Subcutaneous adipose tissue (tissue), 4 donors: Measurements from ENCODE around the gene ATP6V1G2. TPM values are rescaled to one million over a fixed set of nuclear protein-coding genes. Genes with fewer than 3 reads are reported as not detected.

Experiments used
- total RNA-seq, 4 donors: library from RNA; depleted of rRNA; stranded (reverse); fragments of >200 nt; gene quantifications; one replicate each; pipeline ENCODE4 v1.1.0, GENCODE V29; 2016
- TF ChIP-seq, protein P1 (sequence below): fragments of 450-650 bp; IDR thresholded peaks from one replicate; pipeline ENCODE4 v1.5.1; 2016; ENCODE audit warnings: low read depth, mild to moderate bottlenecking, control low read depth, antibody characterized with exemption, moderate library complexity

ATP6V1G2 gene
- total RNA-seq: 1 to 10 TPM in 1 of 4 donors, under 1 TPM in 1, not detected in 2; 0.68 to 1.5 TPM

DNA sequence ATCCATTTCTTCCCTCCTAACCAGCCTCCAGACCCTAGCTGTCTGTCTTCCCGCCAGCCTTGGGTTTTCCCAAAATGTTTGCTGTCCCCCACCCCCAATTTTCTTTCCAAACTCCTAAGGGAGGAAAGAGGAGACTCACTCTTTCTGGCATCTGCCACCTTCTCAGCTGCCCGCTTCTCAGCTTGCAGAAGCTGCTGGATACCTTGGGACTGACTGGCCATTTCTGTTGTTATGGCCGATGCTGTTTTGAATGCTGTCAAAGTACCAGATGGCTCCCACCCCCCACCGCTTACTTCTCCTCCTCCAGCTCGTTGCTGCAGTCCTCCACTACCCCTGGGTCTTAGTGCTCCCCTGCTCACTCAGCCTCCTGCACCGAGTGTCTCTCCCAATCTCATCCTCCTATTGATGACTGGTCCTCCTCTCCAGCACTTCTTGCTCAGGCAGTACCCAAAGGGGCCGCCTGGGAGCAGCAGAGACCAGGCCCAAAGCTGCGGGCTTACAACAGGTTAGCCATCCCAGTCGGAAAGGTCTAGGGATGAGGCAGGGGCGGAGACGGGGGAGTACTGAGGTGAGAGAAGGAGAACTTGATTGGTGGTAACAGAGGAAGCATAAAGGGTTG is at the start of gene ATP6V1G2:
Gene ATP6V1G2 (minus strand): TSS at position 270 of the 619 bp plus-strand sequence. CDS start 49 bp downstream, at position 221.
- TF ChIP-seq, protein P1, sequence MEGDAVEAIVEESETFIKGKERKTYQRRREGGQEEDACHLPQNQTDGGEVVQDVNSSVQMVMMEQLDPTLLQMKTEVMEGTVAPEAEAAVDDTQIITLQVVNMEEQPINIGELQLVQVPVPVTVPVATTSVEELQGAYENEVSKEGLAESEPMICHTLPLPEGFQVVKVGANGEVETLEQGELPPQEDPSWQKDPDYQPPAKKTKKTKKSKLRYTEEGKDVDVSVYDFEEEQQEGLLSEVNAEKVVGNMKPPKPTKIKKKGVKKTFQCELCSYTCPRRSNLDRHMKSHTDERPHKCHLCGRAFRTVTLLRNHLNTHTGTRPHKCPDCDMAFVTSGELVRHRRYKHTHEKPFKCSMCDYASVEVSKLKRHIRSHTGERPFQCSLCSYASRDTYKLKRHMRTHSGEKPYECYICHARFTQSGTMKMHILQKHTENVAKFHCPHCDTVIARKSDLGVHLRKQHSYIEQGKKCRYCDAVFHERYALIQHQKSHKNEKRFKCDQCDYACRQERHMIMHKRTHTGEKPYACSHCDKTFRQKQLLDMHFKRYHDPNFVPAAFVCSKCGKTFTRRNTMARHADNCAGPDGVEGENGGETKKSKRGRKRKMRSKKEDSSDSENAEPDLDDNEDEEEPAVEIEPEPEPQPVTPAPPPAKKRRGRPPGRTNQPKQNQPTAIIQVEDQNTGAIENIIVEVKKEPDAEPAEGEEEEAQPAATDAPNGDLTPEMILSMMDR: no peak

DNA sequence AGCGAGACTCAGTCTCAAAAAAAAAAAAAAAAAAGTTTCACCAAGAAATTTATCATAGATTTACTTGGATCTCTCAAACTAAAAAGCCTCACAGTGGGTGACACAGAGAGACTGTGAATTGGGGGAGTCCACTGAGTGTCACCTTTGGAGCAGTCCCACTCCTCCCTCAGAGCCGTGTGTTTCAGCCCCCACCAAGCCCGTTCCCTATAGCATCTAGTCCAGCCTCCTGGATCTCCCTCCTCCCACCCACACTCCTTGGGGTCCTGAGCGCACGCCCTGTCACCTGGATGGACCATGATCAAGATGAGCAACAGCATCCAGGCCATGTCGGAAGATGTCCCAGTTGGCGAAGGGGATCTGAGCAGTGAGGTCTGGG is 46.0 kb upstream of the ATP6V1G2 start:
- TF ChIP-seq, protein P1: no peak

DNA sequence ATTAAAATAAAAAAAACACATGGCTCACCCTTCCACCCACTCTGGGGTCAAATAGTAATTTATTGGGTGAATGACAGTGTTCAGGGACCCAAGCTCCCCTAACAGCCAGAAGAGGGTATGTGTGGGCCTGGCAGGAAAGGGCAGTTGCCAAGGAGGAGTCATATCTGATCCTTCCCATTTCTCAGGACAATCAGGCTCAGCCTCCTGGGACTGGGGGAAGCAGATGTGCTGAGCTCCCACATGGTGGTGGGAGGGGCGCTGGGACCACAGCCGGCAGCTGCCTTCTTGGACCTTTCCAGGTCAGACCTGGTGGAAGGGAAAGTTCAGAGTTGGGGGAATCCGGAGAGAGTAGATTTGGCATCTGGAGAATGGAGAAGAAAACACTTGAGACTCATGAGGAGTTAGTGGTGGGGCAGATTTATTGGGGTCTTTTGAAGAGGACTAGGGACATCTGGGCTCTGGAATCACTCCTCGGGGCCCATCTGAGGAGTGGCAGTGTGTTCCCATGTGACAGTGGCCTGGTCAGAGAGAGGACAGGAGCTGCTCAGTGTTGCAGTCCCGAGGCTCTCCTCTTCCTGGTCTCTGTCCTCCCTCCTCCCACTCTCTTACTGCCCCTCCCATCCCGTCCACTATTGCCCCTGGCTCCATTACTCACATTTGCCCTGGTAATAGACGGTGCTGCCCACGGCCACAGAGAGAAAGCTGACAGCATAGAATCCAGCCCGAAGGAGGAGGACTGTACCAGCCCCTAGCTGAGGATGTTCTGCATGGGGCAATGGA is 42.7 kb upstream of the ATP6V1G2 start:
- TF ChIP-seq, protein P1: no peak

DNA sequence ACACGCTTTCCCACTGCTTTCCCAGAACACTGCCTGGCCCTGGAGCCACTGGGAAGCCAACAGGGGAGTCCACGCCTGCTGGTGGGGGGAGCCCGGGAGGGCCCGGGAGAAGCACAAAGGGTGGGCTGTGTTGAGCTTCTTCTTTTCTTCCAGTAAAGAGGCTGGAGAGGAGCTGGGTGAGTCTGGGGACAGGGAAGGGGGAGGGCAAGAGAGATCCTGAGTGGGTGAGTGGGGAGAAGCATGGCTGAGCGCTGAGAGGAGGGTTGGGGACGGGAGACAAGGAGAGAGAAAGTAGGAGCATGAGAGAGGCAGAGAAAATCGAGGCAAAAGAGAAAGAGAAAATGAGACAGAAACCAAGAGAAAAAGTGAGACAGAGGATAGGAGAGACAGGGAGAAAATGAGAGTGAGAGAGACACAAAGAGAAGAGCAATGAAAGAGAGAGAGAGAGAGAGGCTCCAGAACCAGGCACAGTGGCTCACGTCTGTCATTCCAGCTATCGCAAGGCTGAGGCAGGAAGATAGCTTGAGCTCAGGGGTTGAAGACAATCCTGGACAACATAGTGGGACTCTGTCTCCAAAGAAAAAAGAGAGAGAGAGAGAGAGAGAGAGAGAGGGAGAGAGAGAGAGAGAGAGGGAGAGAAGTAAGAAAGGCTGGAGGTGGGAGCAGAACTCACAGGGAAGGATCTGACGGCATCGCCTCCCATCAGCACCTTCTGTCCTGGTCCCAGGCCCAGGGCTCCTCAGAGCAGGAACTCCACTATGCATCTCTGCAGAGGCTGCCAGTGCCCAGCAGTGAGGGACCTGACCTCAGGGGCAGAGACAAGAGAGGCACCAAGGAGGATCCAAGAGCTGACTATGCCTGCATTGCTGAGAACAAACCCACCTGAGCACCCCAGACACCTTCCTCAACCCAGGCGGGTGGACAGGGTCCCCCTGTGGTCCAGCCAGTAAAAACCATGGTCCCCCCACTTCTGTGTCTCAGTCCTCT is 41.7 kb upstream of the ATP6V1G2 start:
- TF ChIP-seq, protein P1: no peak

DNA sequence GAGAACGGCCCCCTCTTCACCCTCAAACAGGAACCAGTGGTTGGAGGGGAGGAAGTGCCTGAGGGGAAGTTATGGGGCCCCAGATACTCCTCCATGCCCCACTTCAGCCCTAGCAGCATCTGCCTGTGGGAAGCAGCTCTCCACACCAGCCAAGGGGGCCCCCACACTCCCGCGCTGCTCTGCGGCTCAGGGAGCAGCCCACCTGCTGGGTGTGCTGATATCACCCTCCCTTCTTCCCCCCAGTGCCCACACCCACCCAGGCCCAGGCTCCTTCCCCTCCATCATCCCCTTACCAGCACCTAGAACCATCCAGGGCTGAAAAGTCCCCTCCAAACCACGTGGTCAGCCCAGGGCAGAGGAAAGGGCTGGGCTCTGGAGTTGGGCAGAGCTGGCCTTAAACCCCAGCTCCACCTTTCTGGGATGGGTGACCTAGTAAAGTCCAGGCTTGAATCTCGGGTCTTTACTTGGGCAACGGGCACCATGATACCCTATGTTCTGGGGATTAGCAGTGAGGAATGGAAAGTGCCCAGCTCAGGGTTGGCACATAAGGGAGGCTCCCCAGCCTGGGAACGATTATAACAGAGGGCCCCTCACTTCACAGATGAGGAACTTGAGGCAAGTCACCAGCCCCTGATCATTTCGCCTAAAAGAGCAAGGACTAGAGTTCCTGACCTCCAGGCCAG is 40.3 kb upstream of the ATP6V1G2 start:
- TF ChIP-seq, protein P1: no peak

DNA sequence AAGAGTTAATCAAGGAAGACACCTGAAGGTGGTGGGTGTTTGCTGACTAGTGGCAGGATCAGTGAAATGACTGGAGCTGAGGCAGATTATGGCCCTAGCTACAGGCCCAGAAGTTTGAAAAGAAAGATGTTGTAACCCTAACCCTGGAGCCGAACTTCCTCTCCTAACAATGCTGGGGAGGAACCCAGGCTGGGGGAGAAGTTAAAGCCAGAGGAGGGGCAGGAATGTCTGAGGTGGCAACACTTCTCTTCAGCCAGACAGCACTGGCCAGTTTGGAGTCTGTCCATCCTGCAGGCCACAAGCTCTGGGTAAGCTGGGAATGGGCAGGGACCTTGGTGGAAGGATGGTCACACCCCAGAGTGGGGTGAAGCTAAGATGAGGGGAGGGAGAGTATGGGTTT is 39.6 kb upstream of the ATP6V1G2 start, which contains the start of gene LST1:
Gene LST1 (plus strand): TSS at position 270 of the 400 bp plus-strand sequence. CDS start 1,023 bp downstream, outside the sequence.
- TF ChIP-seq, protein P1: no peak
